GM18498 (cell line): ENCODE measurements around the gene CYP1B1.
A peak's percentile ranks its signal among the peaks of the same experiment; 100 is the strongest.
"Not testable (repeated sequence)": the region's sequence is repeated elsewhere in the genome, so short reads cannot be mapped to it uniquely, and the experiment has no call there.

Experiments
- ATAC-seq: cut with Tn5 transposase; IDR thresholded peaks from one replicate; pipeline ENCODE4 v1.9.1; 2021; ENCODE audit warnings: mild to moderate bottlenecking, moderate library complexity; ENCODE audit not compliant: unreplicated experiment

The CYP1B1 gene

DNA sequence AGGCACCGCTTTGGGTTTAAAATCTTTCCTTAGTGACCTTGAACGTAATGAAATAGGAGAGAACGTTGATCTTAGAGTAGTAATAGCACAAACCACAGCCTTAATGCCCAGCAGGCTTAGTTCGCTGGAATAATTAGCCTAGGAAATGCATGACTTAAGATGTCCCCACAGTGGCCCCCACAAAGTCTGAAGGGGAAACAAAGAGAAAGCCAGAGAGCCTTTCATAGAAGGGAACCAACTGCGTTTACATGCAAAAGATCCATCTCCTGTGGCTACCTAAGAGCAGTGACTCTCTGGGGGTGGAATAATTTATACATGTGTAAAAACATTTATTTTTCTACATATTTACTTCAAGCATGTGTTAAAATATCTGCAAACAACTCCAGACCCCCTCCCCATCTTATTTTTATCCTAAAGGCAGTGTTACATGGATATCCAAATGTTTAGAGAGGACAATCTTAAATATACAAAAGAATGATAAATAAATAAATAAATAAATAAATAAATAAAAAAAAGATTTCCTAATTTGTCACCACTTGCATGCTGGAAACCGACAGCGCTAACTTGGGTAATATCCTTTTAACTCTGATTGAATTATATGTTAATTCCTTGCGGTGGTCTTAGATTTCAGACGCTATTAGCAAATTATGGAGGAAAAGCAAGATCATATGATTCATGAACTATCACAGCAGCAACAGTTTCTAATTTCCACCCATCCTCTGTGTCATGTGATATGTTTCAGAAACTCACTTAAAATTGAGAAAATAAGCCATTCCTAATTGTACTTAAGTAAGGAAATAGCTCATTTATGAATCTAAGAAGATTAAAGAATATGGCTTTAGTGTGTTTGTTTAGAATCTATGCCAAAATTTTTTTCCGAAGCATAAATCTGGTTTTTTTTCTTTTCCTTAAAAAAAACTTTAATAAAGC, 23.4 kb upstream of the CYP1B1 start:
- no peak for ATAC-seq

DNA sequence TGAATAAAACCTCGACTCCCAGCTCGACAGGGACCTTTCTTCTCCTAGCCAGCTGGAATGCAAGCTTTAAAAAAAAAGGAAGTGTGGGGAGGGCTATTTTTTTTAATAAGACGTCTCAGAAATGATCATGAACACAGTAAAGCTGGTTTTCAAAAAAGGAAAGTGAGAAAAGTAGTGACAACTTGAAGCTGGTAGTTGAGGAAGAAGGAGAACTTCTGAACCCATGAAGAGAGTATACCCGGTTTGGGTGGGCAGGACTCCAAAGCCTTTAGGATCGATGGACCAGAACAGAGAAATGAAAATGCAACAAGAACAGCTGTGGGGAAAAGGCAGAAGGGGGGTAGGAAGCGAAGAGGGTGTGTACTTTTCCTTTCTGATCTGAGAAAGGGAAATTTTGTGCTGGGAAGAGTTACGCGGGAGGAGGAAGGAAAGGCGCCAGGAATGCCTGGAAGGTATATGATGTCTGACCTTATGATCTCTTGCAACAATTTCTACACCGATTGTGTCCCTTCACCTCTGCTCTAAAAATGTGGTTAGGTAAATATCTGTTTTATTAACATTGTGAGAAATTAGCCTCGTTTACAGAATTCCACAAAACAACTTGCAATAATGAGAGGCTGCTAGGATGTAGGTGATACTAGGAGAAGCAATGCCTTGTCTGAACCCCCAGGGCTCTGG, 22.6 kb upstream of the CYP1B1 start:
- ATAC-seq, result no peak

DNA sequence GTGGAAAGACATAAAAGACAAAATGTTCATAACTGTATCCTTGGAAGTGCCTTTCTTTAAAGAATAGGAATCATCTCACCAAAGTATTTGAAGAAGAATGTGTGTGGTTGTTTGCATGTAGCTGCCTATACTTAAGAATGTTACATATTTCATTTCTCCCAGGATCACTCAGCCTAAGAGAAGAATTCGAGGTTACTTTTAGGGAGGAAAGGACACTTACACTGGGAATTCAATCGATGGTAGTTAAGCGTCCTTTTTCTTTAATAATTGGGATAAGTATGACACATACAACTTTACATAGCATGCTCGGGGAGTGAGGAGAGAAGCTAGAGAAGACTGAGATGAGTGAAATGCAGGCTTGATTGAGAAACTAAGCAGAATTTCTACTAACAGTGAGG, 22.0 kb upstream of the CYP1B1 start:
- ATAC-seq, result no peak

GRCh38 chr2:38097258-38097987, 21.5 kb upstream of the CYP1B1 start:
- no peak for ATAC-seq

GRCh38 chr2:38095996-38096861, 20.3 kb upstream of the CYP1B1 start:
- ATAC-seq, result peak; percentile 62

GRCh38 chr2:38095079-38095995, 19.4 kb upstream of the CYP1B1 start:
- no peak for ATAC-seq

- ATAC-seq, result no peak
Measured at GRCh38 chr2:38093527-38094165, 17.7 kb upstream of the CYP1B1 start.

GRCh38 chr2:38092196-38092902, 16.4 kb upstream of the CYP1B1 start:
- ATAC-seq, result no peak

DNA sequence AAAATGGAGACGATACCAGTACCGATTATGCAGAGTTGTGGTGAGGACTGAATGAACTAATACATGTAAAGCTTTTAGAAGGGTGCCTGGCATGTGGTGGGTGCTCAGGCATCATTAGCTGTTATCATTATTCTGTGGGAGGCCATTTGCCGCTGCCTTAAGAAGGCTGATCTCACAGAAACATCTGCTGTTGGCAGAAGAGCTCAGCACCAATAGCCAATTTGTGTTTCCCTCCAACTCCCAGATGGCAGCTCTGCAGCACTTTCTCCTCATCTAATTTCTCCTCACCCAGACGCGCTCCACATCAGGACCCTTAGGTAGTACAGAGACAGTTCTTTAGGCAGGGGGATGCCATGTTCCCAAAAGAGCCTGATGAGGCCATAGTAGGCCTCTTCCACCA, 15.8 kb upstream of the CYP1B1 start:
- no peak for ATAC-seq

DNA sequence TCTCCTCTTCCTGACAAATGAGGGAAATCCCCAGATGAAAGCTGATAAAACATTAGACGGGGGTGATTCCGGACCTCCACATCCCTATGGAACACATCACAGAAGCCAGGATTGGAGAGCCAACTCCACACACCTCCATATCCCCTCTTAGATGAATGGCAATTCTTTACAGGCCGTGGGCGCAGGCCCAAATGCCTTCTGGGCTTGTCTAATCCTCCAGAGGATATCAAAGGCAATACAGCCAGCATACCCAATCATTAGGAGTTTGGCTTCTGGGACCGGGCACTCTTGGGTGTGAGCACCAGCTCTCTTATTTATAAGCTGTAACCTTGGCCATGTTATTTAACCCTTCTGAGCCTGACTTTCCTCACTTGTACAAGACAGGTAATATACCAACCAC, 15.0 kb upstream of the CYP1B1 start:
- no peak for ATAC-seq

GRCh38 chr2:38090212-38090611, 14.3 kb upstream of the CYP1B1 start:
- ATAC-seq, result not testable (repeated sequence)

DNA sequence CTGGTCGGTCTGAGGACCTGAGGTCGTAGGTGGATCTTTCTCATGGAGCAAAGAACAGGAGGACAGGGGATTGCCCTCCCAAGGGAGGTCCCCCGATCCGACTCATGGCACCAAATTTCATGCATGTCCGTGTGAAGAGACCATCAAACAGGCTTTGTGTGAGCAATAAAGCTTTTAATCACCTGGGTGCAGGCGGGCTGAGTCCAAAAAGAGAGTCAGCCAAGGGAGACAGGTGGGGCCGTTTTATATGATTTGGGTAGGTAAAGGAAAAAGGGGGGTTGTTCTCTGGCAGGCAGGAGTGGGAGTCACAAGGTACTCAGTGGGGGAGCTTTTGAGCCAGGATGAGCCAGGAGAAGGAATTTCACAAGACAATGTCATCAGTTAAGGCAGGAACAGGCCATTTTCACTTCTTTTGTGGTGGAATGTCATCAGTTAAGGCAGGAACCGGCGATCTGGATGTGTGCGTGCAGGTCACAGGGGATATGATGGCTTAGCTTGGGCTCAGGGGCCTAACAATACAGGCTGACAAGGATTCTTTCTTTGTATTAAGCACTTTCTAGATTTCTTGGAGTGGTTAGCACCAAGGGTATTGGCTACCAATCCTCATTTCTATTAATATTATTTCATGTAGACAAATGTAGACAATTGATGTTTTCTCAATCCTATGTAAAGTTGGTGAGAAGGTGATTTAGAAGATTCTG, 10.2 kb upstream of the CYP1B1 start:
- not testable (repeated sequence) for ATAC-seq

- not testable (repeated sequence) for ATAC-seq
Measured at GRCh38 chr2:38084556-38084955, 8.6 kb upstream of the CYP1B1 start.

DNA sequence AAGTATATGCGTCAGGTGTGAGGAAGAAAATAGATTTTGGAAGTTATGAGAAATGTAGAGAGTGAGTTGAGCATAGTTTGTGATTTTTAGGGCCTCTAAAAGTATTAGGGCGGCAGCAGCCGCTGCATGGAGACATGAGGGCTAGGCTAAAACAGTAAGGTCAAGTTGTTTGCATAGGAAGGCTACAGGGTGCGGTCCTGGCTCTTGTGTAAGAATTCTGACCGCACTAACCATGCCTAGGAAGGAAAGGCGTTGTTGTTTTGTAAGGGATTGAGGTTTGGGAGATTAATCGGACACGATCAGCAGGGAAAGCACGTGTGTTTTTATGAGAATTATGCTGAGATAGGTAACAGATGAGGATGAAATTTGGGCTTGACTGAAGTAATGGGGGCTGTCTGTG, 6.8 kb upstream of the CYP1B1 start:
- ATAC-seq, result not testable (repeated sequence)

DNA sequence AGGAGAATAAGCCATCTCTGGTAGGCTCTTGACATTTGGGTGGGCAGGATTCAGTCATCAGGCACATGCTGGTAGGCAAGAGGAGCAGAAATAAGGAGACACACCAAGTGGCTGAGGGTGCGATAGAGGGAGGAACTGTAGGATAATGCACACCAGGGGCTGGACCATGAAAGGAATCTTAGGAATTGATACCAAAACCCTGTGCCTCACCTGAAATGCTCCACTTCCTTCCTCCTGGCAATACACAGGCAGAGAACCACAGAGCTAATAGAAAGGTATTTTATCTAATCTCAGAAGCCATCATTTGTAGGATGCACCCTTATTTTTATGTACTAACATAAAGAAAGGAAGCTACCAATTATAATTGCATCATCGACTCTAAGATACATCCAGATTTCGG, 4.4 kb upstream of the CYP1B1 start:
- ATAC-seq, result no peak

DNA sequence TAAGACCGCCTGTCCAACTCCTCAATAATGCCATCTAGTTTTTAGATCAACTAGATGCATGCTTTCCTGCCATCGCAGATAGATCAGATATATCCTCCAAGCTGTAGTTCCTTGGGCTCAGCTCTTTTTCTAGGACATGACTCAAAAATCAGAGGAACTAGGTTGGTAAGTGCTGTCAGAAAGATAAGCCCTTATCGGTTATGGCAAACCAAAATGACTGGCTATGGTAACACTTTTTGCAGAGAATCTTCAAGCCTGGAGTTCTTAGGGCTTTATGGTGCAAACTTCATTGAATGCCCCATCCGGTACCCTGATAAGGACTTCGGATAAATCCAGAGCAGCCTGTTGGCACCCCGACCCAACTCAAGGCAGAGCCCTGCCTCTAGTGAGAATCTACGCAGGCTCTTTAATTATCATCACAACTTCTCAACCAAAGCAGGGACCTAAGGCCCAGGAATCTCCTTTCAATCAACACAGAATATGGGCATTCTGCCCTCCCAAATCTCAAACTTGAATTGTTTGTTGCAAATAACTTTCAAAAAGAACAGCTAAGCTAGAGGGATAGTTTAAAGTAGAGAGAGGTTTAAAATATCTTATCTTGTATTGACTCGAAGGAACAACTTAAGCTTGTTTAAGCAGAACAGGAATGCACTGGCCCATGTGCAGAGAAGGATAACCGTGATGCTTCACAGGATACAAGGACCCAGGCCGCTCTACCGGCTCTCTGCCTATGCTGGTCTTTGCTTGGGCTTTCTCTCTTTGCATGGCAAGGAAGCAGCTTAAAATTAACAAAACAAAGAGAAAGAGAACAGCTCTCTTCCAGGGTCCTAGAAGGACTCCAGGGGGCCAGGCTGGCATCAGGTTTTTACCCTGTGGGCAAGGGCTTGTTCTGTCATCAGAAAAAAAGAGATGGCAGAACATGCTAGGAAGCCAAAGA, 3.4 kb upstream of the CYP1B1 start:
- ATAC-seq, result no peak

GRCh38 chr2:38077431-38077769, 1.4 kb upstream of the CYP1B1 start:
- ATAC-seq, result no peak
